ENCODE data around the gene PTPRN2. TPM values are rescaled to one million over a fixed set of nuclear protein-coding genes. Genes with fewer than 3 reads are reported as not detected.

The PTPRN2 gene
- total and polyA plus RNA-seq, 2 of the 8 experiments (the other 6 are each of a cell fraction or from before 2014, with no cell fraction given), result 2.6 to 4.5 TPM

DNA sequence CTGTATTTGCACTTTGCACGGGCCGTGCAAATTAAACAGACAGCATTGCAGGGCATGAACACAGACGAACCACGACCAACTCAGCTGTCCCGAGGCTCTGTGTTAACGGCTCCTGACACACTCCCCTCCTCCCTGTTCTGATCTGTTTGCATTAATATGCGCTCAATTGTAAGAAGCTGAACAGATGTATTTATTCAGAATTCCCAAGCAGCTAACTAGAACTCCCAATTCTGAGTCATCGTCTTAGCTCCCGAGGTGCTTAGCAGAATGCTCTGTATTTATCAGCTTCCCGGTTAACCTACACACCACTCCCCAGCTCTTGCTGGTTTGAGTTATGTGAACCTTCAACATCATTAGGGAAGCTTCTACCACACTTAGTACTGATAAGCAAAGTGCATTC, 286.4 kb downstream of the PTPRN2 start:
- Histone ChIP-seq H3K27ac (ENCODE audit: low read depth, low read length) (no peak overlapping the region), H3K79me2 (ENCODE audit: control insufficient read depth in 1 of 2, insufficient read depth in 2 of 2, low read length in 2 of 2) (no peaks in the 10 kb centered on the region), H4K5ac (ENCODE audit: insufficient read length, low read depth, low read length) (no peak overlapping the region), H3K4me2 (ENCODE audit: insufficient read depth in 1 of 2, low read depth in 2 of 2, low read length in 2 of 2) (no peak overlapping the region), H3K56ac (replicated peaks; ENCODE audit: insufficient read length, low read depth, low read length) (no peak overlapping the region), H2AK5ac (ENCODE audit: low read depth, low read length) (no peak overlapping the region), H2BK5ac (ENCODE audit: low read depth, low read length) (no peak overlapping the region), H3K4me3 (ENCODE audit: extremely low read depth in 1 of 4, insufficient read depth in 2 of 4, low read depth in 3 of 4, low read length in 4 of 4) (no peak overlapping the region), H3K27me3 (replicated peaks in 1 of 4; ENCODE audit: control insufficient read depth in 3 of 4, extremely low read depth in 1 of 4, insufficient read depth in 3 of 4, low read length in 3 of 4) (no peaks in the 10 kb centered on the region), H4K8ac (ENCODE audit: extremely low read depth, insufficient read depth, low read length) (no peak overlapping the region), H2AFZ (ENCODE audit: low read length) (no peak overlapping the region), H2BK15ac (ENCODE audit: low read length) (no peak overlapping the region), H3K23ac (ENCODE audit: insufficient read length) (no peak overlapping the region), H2BK20ac (ENCODE audit: low read length) (no peak overlapping the region), H3K18ac (ENCODE audit: extremely low read depth, low read length) (no peak overlapping the region), H3K36me3 (ENCODE audit: control insufficient read depth in 2 of 4, insufficient read depth in 4 of 4, low read length in 3 of 4) (peaks cover 0 to under 1% (median 0%) of the 10 kb centered on the region in 4 experiments; a peak in 1 of 8 replicates), H2BK12ac (ENCODE audit: low read depth, low read length) (no peak overlapping the region), H3K4me1 (replicated peaks in 1 of 4; ENCODE audit: control insufficient read depth in 3 of 4, insufficient read depth in 4 of 4, low read length in 3 of 4) (peaks cover 1 to 11% (median 8%) of the 10 kb centered on the region in 4 experiments; a peak in 4 of 7 replicates), H4K91ac (replicated peaks; ENCODE audit: insufficient read length, low read length) (no peak overlapping the region), H3K9ac (replicated peaks in 1 of 4; ENCODE audit: extremely low read depth in 1 of 4, low read depth in 3 of 4, low read length in 3 of 4) (no peak overlapping the region), H2BK120ac (replicated peaks; ENCODE audit: low read depth, low read length) (no peak overlapping the region), H3K4ac (replicated peaks; ENCODE audit: insufficient read length, low read depth, low read length) (no peak overlapping the region), H3K23me2 (ENCODE audit: low read depth, low read length) (peaks cover 2% of the 10 kb centered on the region; the same call in 1 of the 2 replicates), H4K20me1 (replicated peaks in 1 of 2; ENCODE audit: control insufficient read depth in 1 of 2, insufficient read depth in 2 of 2, low read length in 2 of 2) (no peaks in the 10 kb centered on the region), H3K9me3 (ENCODE audit: insufficient read depth in 2 of 2, low read depth in 1 of 2, low read length in 1 of 2) (peaks cover 5 to 31% of the 10 kb centered on the region in 2 experiments), H3K14ac (ENCODE audit: insufficient read length) (no peak overlapping the region), H3K79me1 (ENCODE audit: low read depth, low read length) (no peaks in the 10 kb centered on the region)
- CTCF ChIA-PET (ENCODE audit: partially characterized antibody), result no interaction called here
- 83% methylated on average over 10 of the region's 10 CpGs; no CpG with 5 or more reads in 1 of the 2 experiments for WGBS, 2 experiments (ENCODE audit: extremely low coverage in 1 of 2, insufficient coverage in 1 of 2, insufficient read length in 1 of 2, insufficient replicate concordance in 2 of 2, low coverage in 1 of 2, low lambda C conversion rate in 2 of 2, missing lambda C conversion rate in 1 of 2)
- DNase-seq (ENCODE audit: low read depth in 1 of 2, low spot score in 2 of 2) (peak in 1 of 2 experiments; percentile 34), FAIRE-seq (no peak)
- POLR2A ChIA-PET (ENCODE audit: partially characterized antibody), result no interaction called here
- TF ChIP-seq TAF7 (optimal IDR thresholded peaks at IDR 0.05; ENCODE audit: borderline replicate concordance, low read depth, low read length), result no peak
- TF ChIP-seq SRF (IDR thresholded peaks at IDR 0.05; ENCODE audit: low read depth, low read length), result no peak
- TF ChIP-seq SIX5 (IDR thresholded peaks at IDR 0.05; ENCODE audit: low read depth, low read length), result no peak
- TF ChIP-seq YY1 (IDR thresholded peaks at IDR 0.05; ENCODE audit: low read depth, low read length), result no peak
- TF ChIP-seq CTBP2 (IDR thresholded peaks at IDR 0.05; ENCODE audit: borderline replicate concordance, insufficient read depth, insufficient read length, low read length), result no peak
- TF ChIP-seq EP300 (IDR thresholded peaks at IDR 0.05; ENCODE audit: borderline replicate concordance in 1 of 2, low read depth in 2 of 2, low read length in 2 of 2), result no peak
- TF ChIP-seq ASH2L (IDR thresholded peaks at IDR 0.05; ENCODE audit: low read length), result no peak
- no peak for TF ChIP-seq RAD21 (IDR thresholded peaks at IDR 0.05 in 1 of 2, conservative IDR thresholded peaks at IDR 0.05 in 1 of 2; ENCODE audit: low read depth in 2 of 2, low read length in 2 of 2)
- TF ChIP-seq POLR2A (IDR thresholded peaks at IDR 0.05; ENCODE audit: control extremely low read depth in 1 of 2, low read depth in 2 of 2, low read length in 2 of 2), result no peak
- no peak for TF ChIP-seq TCF12 (IDR thresholded peaks at IDR 0.05; ENCODE audit: low read depth, low read length)
- no peak for TF ChIP-seq JUN (IDR thresholded peaks at IDR 0.05; ENCODE audit: low read depth, low read length)
- no peak for TF ChIP-seq BACH1 (IDR thresholded peaks at IDR 0.05; ENCODE audit: low read length)
- no peak for TF ChIP-seq RXRA (IDR thresholded peaks at IDR 0.05; ENCODE audit: insufficient read depth, low read depth, low read length)
- no peak for TF ChIP-seq CBX8 (IDR thresholded peaks at IDR 0.05; ENCODE audit: borderline replicate concordance, low read depth, low read length)
- TF ChIP-seq GTF2F1 (IDR thresholded peaks at IDR 0.05; ENCODE audit: borderline replicate concordance, low read depth, low read length), result no peak

All from H1 (cell line).